Adipose tissue (tissue), 3 donors: Measurements from ENCODE around the gene NHS. TPM values are rescaled to one million over a fixed set of nuclear protein-coding genes. Genes with fewer than 3 reads are reported as not detected.

ENCODE experiments used
- H3K27ac ChIP-seq: one replicate; pipeline ENCODE4 v1.5.1; 2013; ENCODE audit warnings: low read depth, low read length
- WGBS, 3 donors: extraction: QIAGEN DNeasy Blood & Tissue Kit; methylation state at CpG; one replicate each; pipeline ENCODE4 v1.1.7; 2013; 5-methylcytosine and 5-hydroxymethylcytosine counted together
- polyA plus RNA-seq, 3 donors: library from polyadenylated mRNA; stranded (reverse); fragments of 200-250 nt; gene quantifications; one replicate each; pipeline ENCODE4 v1.2.3, GENCODE V29; 2013
- donor health status: healthy with polysubstance abuse.
- donor health status: Bipolar disorder and iron deficiency.
- donor health status: healthy.

NHS gene
- polyA plus RNA-seq, 3 donors: 0.24 to 2.0 (median 1.8) TPM

DNA sequence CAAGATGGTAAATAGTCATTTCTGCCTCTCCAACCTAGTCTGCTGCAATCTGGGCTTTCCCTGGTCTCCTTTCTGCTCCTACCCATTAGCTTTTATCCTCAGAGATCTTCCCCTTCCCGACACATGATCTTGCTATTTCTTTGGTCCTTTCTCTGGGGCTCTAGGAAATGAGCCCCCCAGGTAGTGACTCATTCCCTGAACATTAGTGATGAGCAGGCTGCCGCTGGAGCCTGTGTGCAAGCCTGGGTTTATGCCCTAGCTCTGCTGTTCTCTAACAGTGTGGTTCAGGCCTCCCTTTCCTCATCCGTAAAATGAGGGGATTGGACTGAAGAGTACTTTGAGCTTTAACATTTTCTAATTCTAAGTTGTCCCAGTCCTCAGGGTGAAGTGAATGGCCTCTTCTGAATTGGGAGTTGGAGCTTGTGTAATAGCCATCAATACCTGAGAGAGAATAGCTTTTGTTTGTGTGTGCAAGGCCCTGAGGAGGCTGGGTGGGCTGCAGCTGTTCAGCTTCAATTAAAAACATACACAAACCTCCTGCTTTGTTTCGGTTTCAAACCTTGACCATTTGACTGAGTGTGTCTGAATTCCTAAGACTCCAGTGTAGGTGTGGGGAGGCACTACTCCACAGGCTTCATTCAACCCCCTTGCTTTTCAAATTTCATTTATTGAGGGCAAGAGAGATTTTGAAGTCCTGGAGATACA, 246.7 kb downstream of the NHS start:
- 78 to 94% (median 93%) methylated on average over 4 of the region's 4 CpGs for WGBS, 3 donors
- H3K27ac ChIP-seq: no peak overlapping the region

DNA sequence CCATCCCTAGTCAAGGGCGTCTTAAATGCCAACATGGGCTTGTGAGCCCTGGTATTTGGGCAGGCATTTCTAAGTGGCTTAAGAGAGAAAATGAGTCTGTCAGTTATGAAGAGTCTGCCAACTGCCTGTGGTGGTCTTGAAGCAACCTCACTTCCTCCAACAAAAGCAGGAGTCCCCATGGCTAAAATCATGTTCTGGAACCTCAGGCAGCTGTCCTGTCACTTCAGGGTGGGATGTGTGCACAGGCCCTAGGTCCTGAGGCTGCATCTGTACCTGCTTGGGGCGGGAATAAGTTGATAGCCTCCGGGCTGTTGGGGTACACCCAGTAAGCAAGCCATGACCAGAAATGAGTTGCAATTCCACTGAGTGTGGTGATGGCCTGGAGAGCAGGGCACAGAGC, 247.3 kb downstream of the NHS start:
- H3K27ac ChIP-seq: no peak overlapping the region
- 76 to 94% (median 93%) methylated on average over 3 of the region's 3 CpGs for WGBS, 3 donors

DNA sequence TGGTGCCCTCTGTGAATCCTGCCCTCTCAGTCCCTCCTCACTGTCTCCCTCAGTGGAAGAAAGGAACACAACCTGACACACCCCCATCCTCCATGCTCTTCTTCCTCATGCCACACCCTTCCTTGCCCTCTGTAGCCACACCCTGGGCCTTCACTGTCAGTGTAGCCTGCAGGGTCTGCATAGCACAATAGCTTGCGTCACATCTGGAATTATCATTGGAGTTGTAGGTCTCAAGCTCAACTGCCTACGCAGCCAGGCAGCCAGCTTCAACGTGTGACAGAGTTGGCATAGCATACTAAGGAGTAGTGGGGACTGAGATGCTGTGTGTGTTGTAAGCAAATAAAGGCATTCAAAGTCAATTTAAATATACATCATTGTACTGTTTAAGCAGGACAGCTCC, 248.8 kb downstream of the NHS start:
- WGBS, 3 donors: 76 to 87% (median 79%) methylated on average over 3 of the region's 3 CpGs
- H3K27ac ChIP-seq: no peak overlapping the region

DNA sequence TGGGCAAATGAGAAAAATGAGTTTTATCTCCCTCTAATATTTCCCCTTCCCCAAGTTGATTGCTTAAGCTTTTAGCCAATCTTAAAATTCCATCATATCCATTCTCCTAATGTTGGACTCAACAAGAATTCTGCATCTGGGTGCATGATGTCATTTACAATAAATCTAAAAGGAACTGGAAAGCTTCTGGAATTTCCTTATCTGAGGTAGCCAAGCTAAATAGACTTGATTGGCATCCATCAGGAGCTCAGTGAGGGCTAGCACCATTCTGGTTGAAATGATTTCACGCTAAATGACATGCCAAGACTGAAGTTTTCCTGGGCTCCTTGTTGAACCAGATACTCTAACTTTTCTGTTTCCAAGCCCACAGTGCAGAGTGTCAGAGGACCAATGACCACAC, 252.0 kb downstream of the NHS start:
- 76 to 89% (median 88%) methylated on average over 1 of the region's 1 CpG for WGBS, 3 donors
- no peak overlapping the region for H3K27ac ChIP-seq

DNA sequence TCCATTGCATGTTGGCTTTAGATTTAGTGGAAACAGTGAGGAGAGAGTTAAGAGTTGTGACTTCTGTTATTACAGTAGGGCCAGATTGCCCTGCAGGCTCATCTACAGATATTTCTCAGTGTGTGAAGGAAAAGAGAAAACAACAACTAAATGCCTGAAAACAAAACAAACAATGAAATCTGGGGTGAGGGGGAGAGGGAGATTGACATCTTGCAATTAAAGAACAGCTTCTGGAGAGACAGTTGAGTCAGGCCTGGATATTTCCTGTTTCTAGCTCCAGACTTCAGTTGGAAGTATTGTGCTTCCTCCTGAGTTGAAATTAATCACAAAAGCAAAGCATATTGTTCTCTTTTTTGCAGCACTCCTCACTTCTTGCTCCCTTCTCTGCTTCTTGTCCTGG, 254.0 kb downstream of the NHS start:
- no peak overlapping the region for H3K27ac ChIP-seq

DNA sequence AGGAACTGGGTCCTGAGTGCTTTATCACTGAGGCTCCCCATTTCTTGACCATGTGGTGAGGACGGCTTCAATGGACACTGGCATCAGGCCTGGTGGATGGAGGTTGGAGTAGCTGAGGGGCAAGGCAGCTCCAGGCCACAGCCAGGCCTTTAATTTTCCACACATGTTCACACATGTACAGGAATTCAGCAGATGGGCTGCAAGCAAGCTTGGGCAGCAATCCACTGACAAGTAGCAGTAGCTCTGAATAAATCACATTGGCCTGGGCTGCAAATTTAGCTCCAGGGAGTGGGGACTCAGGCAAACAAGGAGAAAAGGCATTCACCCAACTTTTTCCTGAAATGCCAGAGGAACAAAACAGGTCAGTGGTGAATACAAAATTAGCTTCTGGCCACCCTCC, 254.5 kb downstream of the NHS start:
- H3K27ac ChIP-seq: no peak overlapping the region
- 76 to 96% (median 78%) methylated on average over 1 of the region's 1 CpG for WGBS, 3 donors

DNA sequence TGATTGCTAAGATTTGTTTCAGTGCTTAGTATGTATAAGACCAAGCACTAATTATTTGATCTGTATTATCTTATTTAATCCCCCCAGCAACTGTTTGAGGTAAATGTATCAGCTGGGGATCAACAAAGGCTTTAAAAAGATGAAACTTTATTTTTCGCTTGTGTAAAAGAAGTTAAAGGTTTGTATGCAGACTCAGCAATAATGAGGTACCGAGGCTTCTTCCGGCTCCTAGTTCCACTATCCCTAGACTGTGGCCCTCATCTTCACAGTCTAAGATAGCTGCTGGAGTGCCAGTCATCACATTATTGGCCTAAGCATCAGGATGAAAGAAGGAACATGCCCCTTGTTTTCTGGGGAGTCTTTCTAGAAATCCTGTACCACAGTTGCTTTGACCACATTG, 256.6 kb downstream of the NHS start:
- H3K27ac ChIP-seq: no peak overlapping the region
- 96 to 100% (median 96%) methylated on average over 3 of the region's 3 CpGs for WGBS, 3 donors

DNA sequence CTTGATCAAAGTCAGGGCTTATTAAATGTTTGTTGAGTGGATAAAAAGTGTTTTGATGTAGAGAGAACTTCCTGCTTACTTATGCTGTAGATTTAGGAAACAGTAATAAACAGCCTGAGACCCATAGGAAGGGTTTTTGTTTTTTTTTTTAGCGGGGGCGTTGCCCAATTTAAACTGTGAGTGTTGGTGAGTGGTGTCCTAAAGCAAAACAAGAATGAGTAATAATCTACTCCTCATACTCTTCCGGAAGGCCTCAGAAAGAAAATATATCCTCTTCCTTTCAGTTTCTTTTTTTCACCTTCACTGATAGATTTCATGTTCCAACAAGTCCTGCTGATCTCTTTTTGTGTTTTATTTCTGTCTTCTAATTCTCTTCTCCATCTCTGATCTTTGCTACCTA, 257.9 kb downstream of the NHS start:
- 47 to 76% (median 57%) methylated on average over 3 of the region's 3 CpGs for WGBS, 3 donors
- no peak overlapping the region for H3K27ac ChIP-seq

DNA sequence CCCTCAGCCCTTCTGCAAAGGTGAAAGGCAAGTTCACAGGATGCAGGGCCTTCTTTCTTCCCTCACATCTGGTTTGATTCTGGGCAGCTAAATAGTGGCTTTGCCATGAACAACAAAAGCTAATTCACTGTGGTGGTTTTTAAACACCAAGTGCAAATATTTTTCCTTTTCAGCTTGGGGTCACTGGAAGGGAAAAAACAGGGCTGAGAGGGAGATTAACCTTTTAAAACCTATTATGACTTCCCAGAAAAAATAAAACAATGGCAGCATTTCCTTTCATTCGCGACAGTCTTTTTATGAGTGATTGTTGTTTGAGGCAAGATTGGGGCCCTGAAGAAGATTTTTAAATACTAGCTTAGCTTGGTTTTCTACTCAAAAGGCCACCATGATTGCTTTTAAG, 258.5 kb downstream of the NHS start:
- WGBS, 3 donors: 59 to 74% (median 72%) methylated on average over 2 of the region's 2 CpGs
- no peak overlapping the region for H3K27ac ChIP-seq

DNA sequence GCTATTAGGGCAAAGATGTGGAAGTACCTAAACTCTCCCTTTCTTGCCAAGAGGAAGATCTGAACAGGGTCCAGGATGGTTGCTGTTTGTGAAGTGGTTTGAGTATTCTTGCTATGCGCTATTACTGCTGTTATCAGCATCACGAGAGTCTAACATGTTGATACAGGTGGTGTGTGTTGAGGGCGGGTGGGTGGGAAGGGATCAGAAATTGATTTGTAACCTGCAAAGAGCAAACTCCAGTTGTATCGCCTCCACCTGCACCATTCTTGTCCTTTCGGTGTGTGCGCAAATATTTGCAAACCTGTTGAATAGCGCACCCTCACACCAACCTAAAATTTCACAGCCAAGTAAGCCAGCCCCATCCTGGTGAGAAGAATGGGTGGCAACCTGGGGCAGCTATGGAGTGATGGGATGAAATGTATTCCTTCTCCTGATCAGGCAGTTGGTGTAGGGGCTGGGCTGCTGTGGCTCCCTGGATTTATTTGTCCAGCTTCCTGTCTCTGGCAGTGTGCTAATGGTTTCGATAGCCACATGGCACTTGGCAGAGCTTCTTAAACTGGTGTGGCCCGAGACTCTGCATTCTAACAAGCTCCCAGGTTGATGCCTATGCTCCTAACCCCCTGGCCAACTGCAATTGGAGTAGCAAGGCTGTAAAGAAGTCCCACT, 259.7 kb downstream of the NHS start:
- no peak overlapping the region for H3K27ac ChIP-seq

DNA sequence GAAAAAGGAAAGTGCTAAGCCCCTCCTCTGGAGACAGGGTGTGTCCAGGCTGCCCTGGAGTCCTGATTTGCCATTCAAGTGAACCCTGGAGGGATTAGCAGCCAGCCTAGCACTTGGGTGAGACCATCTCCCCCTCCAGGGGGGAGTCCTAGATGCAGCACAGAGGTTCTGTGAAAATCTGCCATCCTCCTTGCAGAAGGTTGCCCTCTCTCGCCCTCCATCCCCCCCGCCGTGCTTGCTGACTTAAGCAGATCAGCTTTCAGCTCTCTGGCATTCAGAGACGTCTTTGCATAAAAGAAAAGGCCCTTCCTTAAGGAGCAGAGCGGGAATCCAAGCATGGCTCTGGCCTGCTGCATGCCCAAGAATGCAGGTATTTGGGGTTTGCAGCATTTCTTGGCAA, 260.2 kb downstream of the NHS start:
- H3K27ac ChIP-seq: no peak overlapping the region
- 55 to 82% (median 63%) methylated on average over 4 to 5 of the region's 5 CpGs for WGBS, 3 donors

More for the DNA sequence above, 259.7 kb downstream of the NHS start:
- WGBS, 3 donors: 22 to 86% (median 83%) methylated on average over 8 to 9 of the region's 9 CpGs

DNA sequence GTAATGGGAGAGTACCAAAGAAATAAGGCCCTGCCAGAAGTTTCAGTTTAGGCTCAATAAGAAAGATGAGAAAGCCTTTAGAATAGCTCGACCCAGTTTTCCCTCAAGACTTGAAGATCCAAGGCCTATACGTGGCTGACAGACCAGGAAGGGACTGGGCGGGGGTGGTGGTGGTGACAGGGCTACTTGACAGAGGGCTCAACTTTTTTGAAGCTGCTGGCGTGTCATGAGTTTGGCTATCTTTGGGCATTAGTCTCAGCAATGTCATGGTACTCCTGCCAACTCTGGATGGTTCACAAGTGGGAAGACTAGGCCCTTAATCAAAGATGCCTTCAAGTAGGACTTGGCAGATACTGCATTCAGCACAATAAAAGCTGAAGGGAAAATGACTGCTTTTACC, 262.2 kb downstream of the NHS start:
- WGBS, 3 donors: 63 to 100% (median 95%) methylated on average over 4 of the region's 4 CpGs
- H3K27ac ChIP-seq: no peak overlapping the region

DNA sequence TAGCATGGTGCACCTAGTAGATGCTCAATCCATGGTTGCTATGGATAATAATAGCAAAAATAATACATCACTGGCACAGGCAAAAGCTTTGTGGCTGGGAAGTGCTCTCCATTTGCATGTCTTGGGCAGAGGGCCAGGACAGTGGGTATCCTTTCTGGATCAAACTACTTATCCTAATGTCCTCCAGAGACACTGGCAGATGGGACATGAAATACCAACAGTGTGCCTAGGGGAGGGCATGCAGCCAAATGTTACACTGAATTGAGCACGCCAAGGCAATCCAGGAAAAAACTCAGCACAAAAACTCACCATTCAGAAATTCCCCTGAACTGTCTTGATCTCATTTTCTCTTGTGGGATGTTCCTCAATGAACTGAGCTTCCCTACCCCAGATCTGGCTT, 263.7 kb downstream of the NHS start:
- WGBS, 3 donors: 70 to 100% (median 70%) methylated on average over 1 of the region's 1 CpG
- H3K27ac ChIP-seq: no peak overlapping the region

DNA sequence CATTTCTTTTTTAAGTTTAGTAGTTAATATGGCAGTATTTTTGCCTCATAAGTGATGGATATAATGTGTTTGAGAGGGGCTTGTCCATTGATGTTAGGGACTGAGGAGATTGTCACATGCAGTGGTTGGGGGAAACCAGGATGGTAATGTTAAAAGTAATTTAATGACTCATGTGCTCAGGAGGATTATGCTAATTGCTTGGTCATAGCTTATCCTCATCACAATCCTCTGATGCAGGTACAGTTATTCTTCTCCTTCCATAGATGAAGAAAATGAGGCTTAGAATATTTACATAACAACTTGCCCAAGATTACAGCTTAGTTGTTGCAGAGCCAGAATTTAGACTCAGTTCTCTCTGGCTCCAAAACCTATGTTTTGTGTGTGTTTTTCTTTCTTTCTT, 267.9 kb downstream of the NHS start:
- no peak overlapping the region for H3K27ac ChIP-seq

DNA sequence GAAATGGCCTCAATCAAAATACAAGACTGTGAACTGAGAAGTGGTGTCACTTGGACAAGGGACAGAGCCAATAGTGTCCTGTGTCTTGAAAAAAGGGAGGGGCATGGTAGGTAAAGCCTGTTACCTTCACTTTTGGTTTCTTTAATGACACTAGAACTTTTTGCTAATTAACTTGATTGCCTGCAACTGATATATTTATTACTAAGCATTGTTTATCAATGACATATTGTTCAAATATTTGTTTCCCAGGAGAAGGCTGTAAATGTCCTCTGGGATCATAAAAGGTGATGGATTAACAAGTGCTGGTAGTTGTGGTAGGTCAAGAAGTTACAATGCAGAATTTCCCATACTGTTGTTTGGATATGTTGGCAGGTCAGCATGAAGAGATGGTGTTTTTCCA, 268.5 kb downstream of the NHS start:
- no peak overlapping the region for H3K27ac ChIP-seq

DNA sequence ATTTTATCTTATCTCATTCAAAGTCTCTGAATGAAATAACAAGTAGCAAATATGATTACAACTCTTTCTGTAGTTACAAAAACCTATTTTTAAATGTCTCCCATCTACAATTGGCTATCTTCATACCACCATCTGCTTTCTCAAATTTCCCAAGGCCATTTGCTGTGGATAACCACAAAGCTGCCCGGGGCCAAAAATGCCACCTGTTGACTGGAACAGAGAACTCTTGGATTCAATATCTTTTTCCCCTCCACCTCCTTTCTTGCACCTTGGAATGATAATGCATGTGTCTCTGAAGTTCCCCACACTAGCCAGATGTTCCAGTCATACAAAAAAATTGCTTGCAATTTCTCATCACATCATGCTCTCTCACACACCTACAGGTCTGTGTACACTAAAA, 269.0 kb downstream of the NHS start:
- no peak overlapping the region for H3K27ac ChIP-seq
- 70 to 93% (median 87%) methylated on average over 1 of the region's 1 CpG for WGBS, 3 donors

DNA sequence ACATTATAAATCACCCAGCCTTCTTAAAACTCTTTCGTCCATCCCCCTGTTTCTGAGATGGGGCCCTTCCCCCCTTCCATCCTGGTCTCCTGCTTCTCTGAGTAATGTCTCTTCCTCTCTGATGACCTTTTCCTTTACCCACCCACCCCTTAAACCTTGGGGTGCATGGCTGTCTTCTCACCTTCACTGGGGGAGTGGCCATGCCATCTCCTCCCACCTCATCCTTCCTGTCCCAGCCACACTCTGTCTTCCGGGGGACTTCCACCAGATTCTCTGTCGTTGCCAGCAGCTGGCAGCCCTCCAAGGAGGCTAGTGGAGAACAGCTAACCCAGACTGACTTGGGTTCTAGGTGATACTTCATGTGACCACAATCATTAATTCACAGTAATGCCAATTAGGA, 279.1 kb downstream of the NHS start:
- WGBS, 3 donors: 50 to 74% (median 61%) methylated on average over 3 of the region's 3 CpGs
- H3K27ac ChIP-seq: no peak overlapping the region

DNA sequence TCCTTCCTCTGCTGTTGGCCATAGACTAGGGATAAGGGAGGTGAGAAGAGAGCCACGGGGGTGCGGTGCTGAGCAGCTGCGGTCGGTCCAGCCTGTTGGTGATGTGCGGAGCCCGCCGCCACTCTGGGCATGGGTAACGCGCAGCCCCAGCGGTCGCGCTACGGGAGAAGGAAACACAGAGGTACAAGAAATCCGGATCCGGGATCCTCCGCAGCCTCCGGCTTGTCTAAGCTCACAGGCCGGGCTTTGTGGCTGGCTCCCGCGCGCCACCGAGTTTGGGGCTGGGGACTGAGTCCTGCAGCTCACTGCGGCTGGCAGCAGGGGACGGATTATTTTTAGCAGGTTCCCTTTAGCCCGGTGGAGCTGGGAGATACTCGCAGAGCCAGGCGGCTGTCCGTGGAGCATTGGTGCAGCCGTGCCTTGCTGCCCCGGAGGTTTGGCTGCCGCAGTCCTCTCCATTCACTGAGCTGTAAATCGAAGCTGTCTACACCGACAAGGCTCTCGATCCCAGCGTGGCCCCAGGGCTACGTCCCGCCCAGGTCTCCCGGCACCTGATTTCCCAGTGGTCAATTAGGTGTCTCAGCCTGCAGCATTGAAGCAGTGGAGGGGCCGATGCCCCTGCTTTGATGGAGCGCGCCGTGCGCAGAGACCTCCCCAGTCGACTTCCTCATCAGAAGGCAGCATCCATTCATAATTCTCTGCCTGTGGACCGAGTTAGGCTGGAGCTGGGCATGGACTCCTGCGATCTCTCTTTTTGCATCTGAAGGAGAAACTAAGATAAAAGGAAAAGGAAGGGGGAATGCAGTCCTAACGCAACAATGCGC, 280.4 kb downstream of the NHS start:
- H3K27ac ChIP-seq: no peak overlapping the region
- WGBS, 3 donors: 2 to 33% (median 5%) methylated on average over 37 to 48 of the region's 48 CpGs

DNA sequence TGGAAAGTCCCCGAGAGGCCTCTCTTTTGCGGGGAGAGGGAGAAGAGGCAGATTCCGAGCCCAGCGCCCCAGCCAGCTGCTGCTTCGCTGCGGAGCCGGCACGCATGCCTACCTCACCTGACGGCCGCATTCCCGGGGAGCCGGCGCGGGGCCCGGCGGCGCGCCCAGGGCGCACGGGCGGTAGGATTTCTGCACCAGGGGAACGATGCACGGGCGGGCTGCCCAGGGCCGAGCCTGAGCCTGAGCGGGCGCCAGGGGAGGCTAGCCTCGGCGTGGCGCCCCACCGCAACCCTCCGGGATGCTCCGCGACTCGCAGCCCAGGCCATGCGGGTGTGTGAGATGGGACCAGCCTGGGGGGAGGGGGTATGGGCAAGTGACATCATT, 281.0 kb downstream of the NHS start:
- 0 to 38% (median 1%) methylated on average over 3 to 36 of the region's 36 CpGs for WGBS, 3 donors
- no peak overlapping the region for H3K27ac ChIP-seq

DNA sequence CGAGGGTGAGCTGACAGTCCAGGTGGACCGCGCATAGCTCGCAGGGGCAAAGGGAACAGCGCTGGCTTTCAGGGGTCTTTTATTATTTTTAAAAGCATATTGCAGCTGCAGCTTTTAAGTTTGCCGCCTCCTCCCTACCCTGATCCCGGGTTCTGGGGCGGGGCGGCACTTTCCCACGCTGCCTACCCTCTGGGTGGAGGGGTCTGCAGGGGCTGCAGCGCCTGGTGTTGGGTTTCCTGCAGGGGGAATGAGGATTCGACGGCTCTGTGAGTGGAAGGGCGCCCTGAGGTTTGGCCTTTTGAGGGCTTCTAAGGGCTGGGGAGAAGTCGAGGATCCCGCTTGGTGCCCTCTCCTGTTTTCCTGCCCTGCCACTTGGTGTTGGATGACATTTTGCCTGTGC, 281.6 kb downstream of the NHS start:
- no peak overlapping the region for H3K27ac ChIP-seq
- 39 to 57% (median 47%) methylated on average over 16 of the region's 16 CpGs for WGBS, 3 donors
